Right lobe of liver (tissue), 6 donors: ENCODE data around the gene MISP. TPM values are rescaled to one million over a fixed set of nuclear protein-coding genes. Genes with fewer than 3 reads are reported as not detected.
"Not testable (repeated sequence)": the region's sequence is repeated elsewhere in the genome, so short reads cannot be mapped to it uniquely, and the experiment has no call there.

Experiments
- ATAC-seq, 4 donors: fragments of 200-7000 bp; cut with Tn5 transposase; one replicate each; pipeline ENCODE4 v1.9.1; 2020; ENCODE audit warnings: mild to moderate bottlenecking in 4 of 4, moderate library complexity in 4 of 4
- DNase-seq, 3 donors: peaks; one replicate each; pipeline ENCODE4 v3.0.0-alpha.2; 2020
- H3K27ac ChIP-seq, 3 donors: fragments of 200-600 bp; one replicate each; pipeline ENCODE4 v1.8.0; 2022
- H3K27me3 ChIP-seq, 2 donors: fragments of 200-600 bp; one replicate each; pipeline ENCODE4 v1.8.0; 2022
- H3K36me3 ChIP-seq, 4 donors: fragments of 200-600 bp; sonication (generic) in 1 of 4; one replicate each; pipeline versions ENCODE4 v1.5.1 to v1.8.0; 2017 to 2022; ENCODE audit warnings: control low read depth in 1 of 4
- H3K4me1 ChIP-seq, 4 donors: fragments of 200-600 bp; sonication (generic) in 1 of 4; one replicate each; pipeline versions ENCODE4 v1.5.1 to v1.8.0; 2017 to 2022; ENCODE audit warnings: control low read depth in 1 of 4
- H3K4me3 ChIP-seq, 3 donors: fragments of 200-600 bp; one replicate each; pipeline ENCODE4 v1.8.0; 2022
- H3K9me3 ChIP-seq, 4 donors: fragments of 200-600 bp; sonication (generic) in 1 of 4; one replicate each; pipeline versions ENCODE4 v1.5.1 to v1.8.0; 2017 to 2022; ENCODE audit warnings: control low read depth in 1 of 4
- POLR2A ChIP-seq: fragments of 450-650 bp; IDR thresholded peaks from one replicate; pipeline ENCODE4 v1.6.1; 2017; ENCODE audit warnings: antibody characterized with exemption, mild to moderate bottlenecking
- WGBS: methylation state at CpG from one replicate; pipeline ENCODE4 v1.1.6; 2018; ENCODE audit warnings: low coverage, low lambda C conversion rate; ENCODE audit not compliant: insufficient coverage; ENCODE audit errors: missing lambda C conversion rate; 5-methylcytosine and 5-hydroxymethylcytosine counted together
- intact Hi-C, 2 donors: fragments of 100-400 bp; cut with DNase I; formaldehyde crosslinking; loops; one replicate each; pipeline versions ENCODE4 v1.11.2 to v1.14.1; 2022
- long read RNA-seq: library from polyadenylated mRNA; unstranded; transcript quantifications from one replicate; pipeline ENCODE4 v2.0.0, GENCODE V29; 2019
- total RNA-seq, 6 experiments: library from RNA; depleted of rRNA in 2 of 6; stranded (reverse); fragments of >200 nt in 2 of 6; fragmentation: NEBNext Ultra II Directional in 3 of 6; extraction: Animal tissue kit (Norgen Biotek cat#: 25700) in 3 of 6; gene quantifications; one replicate each; pipeline versions ENCODE4 v1.1.0 to v1.2.4, GENCODE V29; 2016 to 2023
- TF ChIP-seq, protein P1 (sequence below), 4 donors: fragments of 200-600 bp in 3 of 4; fragments of 450-650 bp in 1 of 4; IDR thresholded peaks; one replicate each; pipeline versions ENCODE4 v1.5.1 to v1.8.0; 2016 to 2022; ENCODE audit warnings: antibody characterized with exemption in 4 of 4, mild to moderate bottlenecking in 2 of 4
- donor health status: DM: no; HTN: yes; CAD: no.
- donor health status: DM: no; HTN: no; CAD: no.
- donor health status: DM: no; HTN: no; CAD: no.
- donor health status: DM: no; HTN: yes; CAD: no.
- donor health status: DM: no; HTN: yes; CAD: no.

Gene MISP, protein sequence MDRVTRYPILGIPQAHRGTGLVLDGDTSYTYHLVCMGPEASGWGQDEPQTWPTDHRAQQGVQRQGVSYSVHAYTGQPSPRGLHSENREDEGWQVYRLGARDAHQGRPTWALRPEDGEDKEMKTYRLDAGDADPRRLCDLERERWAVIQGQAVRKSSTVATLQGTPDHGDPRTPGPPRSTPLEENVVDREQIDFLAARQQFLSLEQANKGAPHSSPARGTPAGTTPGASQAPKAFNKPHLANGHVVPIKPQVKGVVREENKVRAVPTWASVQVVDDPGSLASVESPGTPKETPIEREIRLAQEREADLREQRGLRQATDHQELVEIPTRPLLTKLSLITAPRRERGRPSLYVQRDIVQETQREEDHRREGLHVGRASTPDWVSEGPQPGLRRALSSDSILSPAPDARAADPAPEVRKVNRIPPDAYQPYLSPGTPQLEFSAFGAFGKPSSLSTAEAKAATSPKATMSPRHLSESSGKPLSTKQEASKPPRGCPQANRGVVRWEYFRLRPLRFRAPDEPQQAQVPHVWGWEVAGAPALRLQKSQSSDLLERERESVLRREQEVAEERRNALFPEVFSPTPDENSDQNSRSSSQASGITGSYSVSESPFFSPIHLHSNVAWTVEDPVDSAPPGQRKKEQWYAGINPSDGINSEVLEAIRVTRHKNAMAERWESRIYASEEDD
- under 1 TPM in 1 of 6 experiments, not detected in 5; 0.09 TPM for total RNA-seq
- long read RNA-seq: 0 reads

DNA sequence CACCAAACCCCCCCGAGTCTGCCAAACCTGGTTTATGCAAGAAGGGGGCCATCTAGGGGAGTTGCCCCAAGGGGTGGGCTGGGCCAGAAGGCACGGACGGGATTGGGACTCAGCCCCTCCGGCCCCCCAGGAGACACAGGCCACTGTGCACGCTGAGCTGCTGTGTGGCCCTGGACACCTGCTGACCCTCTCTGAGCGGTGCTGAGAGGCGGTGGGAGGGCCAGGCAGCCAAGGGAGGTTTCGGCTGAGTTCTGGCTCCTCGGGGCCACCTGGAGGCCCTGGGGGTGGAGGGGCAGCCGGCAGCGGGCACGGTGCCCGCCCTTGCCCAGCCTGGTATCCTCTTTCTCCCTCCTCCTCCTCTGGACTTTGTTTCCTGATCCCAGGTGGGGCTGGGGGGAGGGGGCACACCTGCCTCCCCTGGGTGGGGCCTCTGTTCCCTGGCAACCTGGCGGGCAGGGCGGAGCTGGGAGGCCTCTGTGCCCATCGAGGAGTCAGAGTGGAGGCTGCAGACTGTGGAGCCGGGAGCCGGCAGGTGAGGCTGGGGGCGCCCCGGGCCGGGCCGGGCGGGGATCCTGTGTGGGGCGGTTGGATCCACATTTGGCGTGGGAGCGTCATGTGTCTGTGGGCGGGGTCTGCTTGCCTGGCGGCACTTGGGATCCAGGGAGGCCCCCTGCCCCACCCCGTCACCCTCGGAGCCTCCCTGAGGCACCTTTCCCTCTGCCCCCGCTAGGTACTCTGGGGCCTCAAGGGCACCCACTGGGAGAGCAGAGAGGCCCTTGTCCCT lies at the start of gene MISP:
Gene MISP, plus strand, starts transcription at position 473 of the 784 bp plus-strand sequence. CDS start 5,835 bp downstream, outside the sequence.
- ATAC-seq (peak in 1 of 4 donors; percentile 24), DNase-seq (no peak)
- H3K9me3 ChIP-seq: peaks cover 0 to 4% (median 0%) of the 10 kb centered on the region in 4 donors
- no peak within 1 kb of the TSS for H3K27ac ChIP-seq
- no peaks in the 10 kb centered on the region for H3K4me1 ChIP-seq
- H3K4me3 ChIP-seq: no peak within 1 kb of the TSS
- WGBS: 40% methylated on average over 2 of the region's 31 CpGs
- intact Hi-C loops: no loop called here
- no peak for TF ChIP-seq POLR2A
- H3K27me3 ChIP-seq: no peaks in the 10 kb centered on the region
- no peaks in the 10 kb centered on the region for H3K36me3 ChIP-seq

DNA sequence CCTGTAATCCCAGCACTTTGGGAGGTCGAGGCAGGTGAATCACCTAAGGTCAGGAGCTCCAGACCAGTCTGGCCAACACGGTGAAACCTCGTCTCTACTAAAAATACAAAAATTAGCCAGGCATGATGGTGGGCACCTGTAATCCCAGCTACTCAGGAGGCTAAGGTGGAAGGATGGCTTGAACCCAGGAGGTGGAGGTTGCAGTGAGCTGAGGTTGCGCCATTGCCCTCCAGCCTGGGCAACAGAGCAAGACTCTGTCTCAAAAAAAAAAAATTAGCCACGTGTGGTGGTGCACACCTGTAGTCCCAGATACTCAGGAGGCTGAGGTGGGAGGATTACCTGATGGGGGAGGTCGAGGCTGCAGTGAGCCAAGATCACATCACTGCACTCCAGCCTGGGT lies 48.1 kb upstream of the MISP start:
- ATAC-seq, DNase-seq, intact Hi-C loops, H3K36me3 ChIP-seq, H3K9me3 ChIP-seq, H3K27ac ChIP-seq, H3K4me1 ChIP-seq, H3K4me3 ChIP-seq, H3K27me3 ChIP-seq: not testable (repeated sequence)
- WGBS: 69% methylated on average over 4 of the region's 6 CpGs

DNA sequence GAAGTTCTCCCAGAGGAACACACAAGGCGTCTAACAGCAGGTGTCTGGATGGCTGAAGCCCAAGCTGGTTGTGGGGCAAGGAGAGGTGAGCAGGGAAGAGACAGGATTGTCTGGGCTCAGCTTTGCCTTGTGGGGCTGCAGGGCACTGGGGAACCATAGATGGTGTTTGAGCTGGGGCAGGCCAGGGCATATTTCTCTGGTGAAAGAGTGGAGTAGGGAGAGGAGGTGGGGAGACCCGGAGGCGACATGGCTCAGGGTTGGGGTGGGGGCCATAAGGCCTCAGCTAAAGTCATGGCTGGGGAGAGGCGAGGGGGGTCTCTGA lies 47.6 kb upstream of the MISP start:
- intact Hi-C loops: no loop called here
- TF ChIP-seq, protein P1, sequence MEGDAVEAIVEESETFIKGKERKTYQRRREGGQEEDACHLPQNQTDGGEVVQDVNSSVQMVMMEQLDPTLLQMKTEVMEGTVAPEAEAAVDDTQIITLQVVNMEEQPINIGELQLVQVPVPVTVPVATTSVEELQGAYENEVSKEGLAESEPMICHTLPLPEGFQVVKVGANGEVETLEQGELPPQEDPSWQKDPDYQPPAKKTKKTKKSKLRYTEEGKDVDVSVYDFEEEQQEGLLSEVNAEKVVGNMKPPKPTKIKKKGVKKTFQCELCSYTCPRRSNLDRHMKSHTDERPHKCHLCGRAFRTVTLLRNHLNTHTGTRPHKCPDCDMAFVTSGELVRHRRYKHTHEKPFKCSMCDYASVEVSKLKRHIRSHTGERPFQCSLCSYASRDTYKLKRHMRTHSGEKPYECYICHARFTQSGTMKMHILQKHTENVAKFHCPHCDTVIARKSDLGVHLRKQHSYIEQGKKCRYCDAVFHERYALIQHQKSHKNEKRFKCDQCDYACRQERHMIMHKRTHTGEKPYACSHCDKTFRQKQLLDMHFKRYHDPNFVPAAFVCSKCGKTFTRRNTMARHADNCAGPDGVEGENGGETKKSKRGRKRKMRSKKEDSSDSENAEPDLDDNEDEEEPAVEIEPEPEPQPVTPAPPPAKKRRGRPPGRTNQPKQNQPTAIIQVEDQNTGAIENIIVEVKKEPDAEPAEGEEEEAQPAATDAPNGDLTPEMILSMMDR (IDR thresholded peaks at IDR 0.05): no peak
- no peak for TF ChIP-seq POLR2A
- DNase-seq: no peak
- ATAC-seq: no peak
- Histone ChIP-seq H3K9me3 (no peaks in the 10 kb centered on the region), H3K36me3 (no peaks in the 10 kb centered on the region), H3K4me1 (no peaks in the 10 kb centered on the region), H3K27ac (no peak overlapping the region), H3K27me3 (no peaks in the 10 kb centered on the region), H3K4me3 (no peak overlapping the region)
- 9% methylated on average over 3 of the region's 4 CpGs for WGBS

DNA sequence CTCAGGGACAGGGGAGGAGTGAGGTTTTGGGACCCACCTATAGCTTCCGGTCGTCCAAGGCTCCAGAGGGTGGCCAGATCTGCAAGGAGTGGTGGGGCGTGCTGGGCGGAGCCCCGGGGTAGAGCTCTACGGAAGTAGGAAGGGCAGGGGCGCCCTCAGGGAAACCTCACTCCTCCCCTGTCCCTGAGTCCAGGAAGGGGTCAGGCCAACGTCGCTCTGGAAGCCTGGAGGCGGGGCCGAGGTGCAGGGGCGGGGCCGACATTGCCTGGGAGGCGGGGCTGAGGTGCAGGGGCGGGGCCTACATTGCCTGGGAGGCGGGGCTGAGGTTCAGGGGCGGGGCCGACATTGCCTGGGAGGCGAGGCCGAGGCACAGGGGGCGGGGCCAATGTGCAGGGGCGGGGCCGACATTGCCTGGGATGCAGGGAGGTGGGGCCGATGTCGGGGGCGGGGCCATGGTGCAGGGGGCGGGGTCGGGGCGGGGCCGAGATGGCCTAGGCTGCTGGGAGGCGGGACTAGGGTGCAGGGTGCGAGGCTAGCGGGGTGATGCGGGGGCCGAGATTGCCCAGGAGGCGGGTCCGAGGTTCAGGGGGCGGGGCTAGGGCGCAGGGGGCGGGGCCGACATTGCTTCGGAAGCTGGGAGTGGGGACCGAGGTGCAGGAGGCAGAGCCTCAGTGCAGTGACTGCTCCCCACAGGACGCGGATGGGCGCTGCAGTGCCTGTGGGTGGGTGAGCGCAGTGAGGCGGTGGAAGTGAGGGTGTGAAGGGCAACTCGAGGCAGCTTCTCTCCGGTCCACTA lies 47.1 kb upstream of the MISP start:
- TF ChIP-seq POLR2A: peak; percentile 41
- TF ChIP-seq, protein P1 (IDR thresholded peaks at IDR 0.05): no peak
- intact Hi-C loops: no loop called here
- Histone ChIP-seq H3K27ac (no peak overlapping the region), H3K4me3 (no peak overlapping the region), H3K9me3 (no peaks in the 10 kb centered on the region), H3K27me3 (no peaks in the 10 kb centered on the region), H3K4me1 (no peaks in the 10 kb centered on the region), H3K36me3 (no peaks in the 10 kb centered on the region)
- 4% methylated on average over 21 of the region's 50 CpGs for WGBS
- peak; percentile 82 to 88 (median 86) for ATAC-seq
- peak; percentile 77 to 88 (median 87) for DNase-seq

DNA sequence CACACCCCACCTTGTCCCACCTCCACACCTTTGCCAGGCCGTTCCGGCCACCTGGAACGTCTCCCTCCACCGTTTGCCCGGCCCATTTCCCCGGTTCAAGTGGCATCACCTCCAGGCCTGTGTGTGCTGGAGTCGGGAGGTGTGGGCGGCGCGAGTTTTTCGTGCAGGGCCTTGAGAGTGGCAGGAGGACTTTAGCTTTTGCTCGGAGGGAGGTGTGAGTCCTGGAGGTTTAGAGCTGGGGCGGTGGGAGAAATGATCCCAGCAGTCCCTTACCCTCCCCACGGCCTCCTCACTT lies 46.5 kb upstream of the MISP start:
- ATAC-seq (no peak), DNase-seq (no peak)
- Histone ChIP-seq H3K4me3 (no peak overlapping the region), H3K4me1 (no peaks in the 10 kb centered on the region), H3K9me3 (no peaks in the 10 kb centered on the region), H3K27me3 (no peaks in the 10 kb centered on the region), H3K27ac (no peak overlapping the region), H3K36me3 (no peaks in the 10 kb centered on the region)
- intact Hi-C loops: no loop called here
- whole genome bisulfite sequencing: 29% methylated on average over 7 of the region's 14 CpGs
- TF ChIP-seq POLR2A: no peak
- TF ChIP-seq, protein P1 (IDR thresholded peaks at IDR 0.05): no peak
